Measurements from ENCODE around the gene SIGLEC14.
"Not testable (repeated sequence)": the region's sequence is repeated elsewhere in the genome, so short reads cannot be mapped to it uniquely, and the experiment has no call there.

- not testable (repeated sequence) for TF ChIP-seq POLR2AphosphoS5, CTCF (IDR thresholded peaks at IDR 0.05)
Measured at GRCh38 chr19:51630315-51630714, 16.3 kb downstream of the SIGLEC14 start, which contains the start of gene SIGLEC5.

All from sigmoid colon (tissue), 4 donors.